Astrocyte (in vitro differentiated cells and primary cell): ENCODE measurements around the gene SLC2A13.

ENCODE experiments used
- EZH2 ChIP-seq: IDR thresholded peaks from 2 replicates; pipeline ENCODE4 v1.6.1; 2012; ENCODE audit warnings: mild to moderate bottlenecking, low read length, inconsistent platforms; ENCODE audit not compliant: insufficient read depth
- TF ChIP-seq, protein P1 (sequence below): IDR thresholded peaks from 2 replicates; pipeline ENCODE4 v1.5.1; 2011; ENCODE audit warnings: low read depth, mild to moderate bottlenecking, inconsistent platforms, low read length, moderate library complexity; ENCODE audit not compliant: insufficient read depth

DNA sequence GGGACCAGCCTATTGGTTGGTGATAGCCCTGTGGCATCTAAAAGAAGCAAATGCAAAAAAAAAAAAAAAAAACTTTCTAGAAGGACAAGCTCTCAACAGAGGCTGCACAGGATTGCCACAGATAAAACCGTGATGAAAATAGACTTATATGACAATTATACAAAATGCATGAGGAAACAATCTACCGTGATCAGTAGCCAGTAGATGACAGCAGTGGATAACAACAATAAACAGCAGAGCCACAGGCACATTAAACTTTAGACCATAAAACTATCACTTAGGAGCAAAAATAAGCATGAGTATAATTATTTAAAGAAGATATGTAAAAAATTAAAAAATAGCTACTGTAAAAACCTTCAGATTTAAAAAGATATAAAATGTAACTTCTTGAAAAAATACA, 302.7 kb downstream of the SLC2A13 start:
- TF ChIP-seq, protein P1, sequence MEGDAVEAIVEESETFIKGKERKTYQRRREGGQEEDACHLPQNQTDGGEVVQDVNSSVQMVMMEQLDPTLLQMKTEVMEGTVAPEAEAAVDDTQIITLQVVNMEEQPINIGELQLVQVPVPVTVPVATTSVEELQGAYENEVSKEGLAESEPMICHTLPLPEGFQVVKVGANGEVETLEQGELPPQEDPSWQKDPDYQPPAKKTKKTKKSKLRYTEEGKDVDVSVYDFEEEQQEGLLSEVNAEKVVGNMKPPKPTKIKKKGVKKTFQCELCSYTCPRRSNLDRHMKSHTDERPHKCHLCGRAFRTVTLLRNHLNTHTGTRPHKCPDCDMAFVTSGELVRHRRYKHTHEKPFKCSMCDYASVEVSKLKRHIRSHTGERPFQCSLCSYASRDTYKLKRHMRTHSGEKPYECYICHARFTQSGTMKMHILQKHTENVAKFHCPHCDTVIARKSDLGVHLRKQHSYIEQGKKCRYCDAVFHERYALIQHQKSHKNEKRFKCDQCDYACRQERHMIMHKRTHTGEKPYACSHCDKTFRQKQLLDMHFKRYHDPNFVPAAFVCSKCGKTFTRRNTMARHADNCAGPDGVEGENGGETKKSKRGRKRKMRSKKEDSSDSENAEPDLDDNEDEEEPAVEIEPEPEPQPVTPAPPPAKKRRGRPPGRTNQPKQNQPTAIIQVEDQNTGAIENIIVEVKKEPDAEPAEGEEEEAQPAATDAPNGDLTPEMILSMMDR = no peak
- TF ChIP-seq EZH2 = no peak
